ENCODE measurements around the gene LRRC7. TPM values are rescaled to one million over a fixed set of nuclear protein-coding genes. Genes with fewer than 3 reads are reported as not detected.

The LRRC7 gene
- total and polyA plus RNA-seq, 2 of the 8 experiments (the other 6 are each of a cell fraction or from before 2014, with no cell fraction given), result 0.03 to 0.17 TPM

DNA sequence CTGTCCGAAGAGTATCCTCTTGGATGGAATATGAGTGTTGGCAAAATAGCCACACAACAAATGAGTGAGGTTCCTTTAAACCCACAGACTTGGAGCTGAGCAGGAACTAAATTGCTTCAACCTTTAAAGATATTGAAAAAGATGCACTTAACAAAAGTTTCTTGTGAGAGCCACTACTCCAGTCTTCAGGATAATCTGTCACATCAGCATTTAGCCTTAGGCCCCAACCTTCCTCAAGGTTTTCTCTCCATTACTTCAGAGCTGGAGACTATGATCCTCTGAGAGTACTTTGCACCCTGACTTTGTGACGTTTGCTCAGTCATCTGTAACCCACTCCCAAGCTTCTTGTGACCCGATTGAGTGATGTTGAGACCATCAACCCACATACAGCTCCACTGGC, 424.9 kb downstream of the LRRC7 start:
- no peak overlapping the region for H3K23ac ChIP-seq (ENCODE audit: insufficient read length)
- no peak overlapping the region for H2BK5ac ChIP-seq (ENCODE audit: low read depth, low read length)
- H3K79me2 ChIP-seq (ENCODE audit: control insufficient read depth in 1 of 2, insufficient read depth in 2 of 2, low read length in 2 of 2), result no peaks in the 10 kb centered on the region
- no peaks in the 10 kb centered on the region for H3K79me1 ChIP-seq (ENCODE audit: low read depth, low read length)
- H4K91ac ChIP-seq (replicated peaks; ENCODE audit: insufficient read length, low read length), result no peak overlapping the region
- DNase-seq (ENCODE audit: low read depth in 1 of 2, low spot score in 2 of 2), result no peak
- H4K8ac ChIP-seq (ENCODE audit: extremely low read depth, insufficient read depth, low read length), result no peak overlapping the region
- no peak overlapping the region for H3K4me2 ChIP-seq (ENCODE audit: insufficient read depth in 1 of 2, low read depth in 2 of 2, low read length in 2 of 2)
- no peaks in the 10 kb centered on the region for H3K27me3 ChIP-seq (replicated peaks in 1 of 4; ENCODE audit: control insufficient read depth in 3 of 4, extremely low read depth in 1 of 4, insufficient read depth in 3 of 4, low read length in 3 of 4)
- H3K36me3 ChIP-seq (ENCODE audit: control insufficient read depth in 2 of 4, insufficient read depth in 4 of 4, low read length in 3 of 4), result no peaks in the 10 kb centered on the region
- H2BK120ac ChIP-seq (replicated peaks; ENCODE audit: low read depth, low read length), result no peak overlapping the region
- H3K14ac ChIP-seq (ENCODE audit: insufficient read length), result no peak overlapping the region
- no peaks in the 10 kb centered on the region for H4K20me1 ChIP-seq (replicated peaks in 1 of 2; ENCODE audit: control insufficient read depth in 1 of 2, insufficient read depth in 2 of 2, low read length in 2 of 2)
- no peak overlapping the region for H3K9ac ChIP-seq (replicated peaks in 1 of 4; ENCODE audit: extremely low read depth in 1 of 4, low read depth in 3 of 4, low read length in 3 of 4)
- H2BK12ac ChIP-seq (ENCODE audit: low read depth, low read length), result no peak overlapping the region
- H3K27ac ChIP-seq (ENCODE audit: low read depth, low read length), result no peak overlapping the region
- CTCF ChIA-PET (ENCODE audit: partially characterized antibody), result no interaction called here
- H2BK15ac ChIP-seq (ENCODE audit: low read length), result no peak overlapping the region
- no peak overlapping the region for H3K56ac ChIP-seq (replicated peaks; ENCODE audit: insufficient read length, low read depth, low read length)
- 86% methylated on average over 3 of the region's 3 CpGs; no CpG with 5 or more reads in 1 of the 2 experiments for WGBS, 2 experiments (ENCODE audit: extremely low coverage in 1 of 2, insufficient coverage in 1 of 2, insufficient read length in 1 of 2, insufficient replicate concordance in 2 of 2, low coverage in 1 of 2, low lambda C conversion rate in 2 of 2, missing lambda C conversion rate in 1 of 2)
- H4K5ac ChIP-seq (ENCODE audit: insufficient read length, low read depth, low read length), result no peak overlapping the region
- POLR2A ChIA-PET (ENCODE audit: partially characterized antibody), result no interaction called here
- no peak overlapping the region for H2BK20ac ChIP-seq (ENCODE audit: low read length)
- H3K4me1 ChIP-seq (replicated peaks in 1 of 4; ENCODE audit: control insufficient read depth in 3 of 4, insufficient read depth in 4 of 4, low read length in 3 of 4), result no peaks in the 10 kb centered on the region
- H2AK5ac ChIP-seq (ENCODE audit: low read depth, low read length), result no peak overlapping the region
- H3K9me3 ChIP-seq (ENCODE audit: insufficient read depth in 2 of 2, low read depth in 1 of 2, low read length in 1 of 2), result no peaks in the 10 kb centered on the region
- H2AFZ ChIP-seq (ENCODE audit: low read length), result no peak overlapping the region
- FAIRE-seq, result no peak
- no peaks in the 10 kb centered on the region for H3K23me2 ChIP-seq (ENCODE audit: low read depth, low read length)
- no peak overlapping the region for H3K4me3 ChIP-seq (ENCODE audit: extremely low read depth in 1 of 4, insufficient read depth in 2 of 4, low read depth in 3 of 4, low read length in 4 of 4)
- H3K4ac ChIP-seq (replicated peaks; ENCODE audit: insufficient read length, low read depth, low read length), result no peak overlapping the region
- no peak overlapping the region for H3K18ac ChIP-seq (ENCODE audit: extremely low read depth, low read length)
- TF ChIP-seq SAP30 (IDR thresholded peaks at IDR 0.05; ENCODE audit: insufficient read depth, insufficient replicate concordance, low read length) (no peak), RNF2 (IDR thresholded peaks at IDR 0.05; ENCODE audit: borderline replicate concordance, low read depth, low read length, missing control alignments, poor library complexity, severe bottlenecking) (no peak), CBX5 (IDR thresholded peaks at IDR 0.05; ENCODE audit: low read depth, low read length) (no peak), POLR2AphosphoS5 (IDR thresholded peaks at IDR 0.05; ENCODE audit: low read depth, low read length) (no peak), TAF1 (IDR thresholded peaks at IDR 0.05; ENCODE audit: low read depth, low read length) (no peak), CHD1 (IDR thresholded peaks at IDR 0.05; ENCODE audit: low read depth, low read length) (no peak), RFX5 (IDR thresholded peaks at IDR 0.05; ENCODE audit: borderline replicate concordance, low read depth, low read length) (no peak), CREB1 (IDR thresholded peaks at IDR 0.05) (no peak), SP4 (IDR thresholded peaks at IDR 0.05; ENCODE audit: low read length) (no peak), KDM5A (IDR thresholded peaks at IDR 0.05; ENCODE audit: low read length) (no peak), JUND (IDR thresholded peaks at IDR 0.05; ENCODE audit: low read length) (no peak), PHF8 (conservative IDR thresholded peaks at IDR 0.05; ENCODE audit: low read depth, low read length) (no peak)
- TF ChIP-seq, protein P1, sequence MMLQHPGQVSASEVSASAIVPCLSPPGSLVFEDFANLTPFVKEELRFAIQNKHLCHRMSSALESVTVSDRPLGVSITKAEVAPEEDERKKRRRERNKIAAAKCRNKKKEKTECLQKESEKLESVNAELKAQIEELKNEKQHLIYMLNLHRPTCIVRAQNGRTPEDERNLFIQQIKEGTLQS (IDR thresholded peaks at IDR 0.05; ENCODE audit: insufficient read depth, low read depth, low read length), result no peak
